GM23338 (cell line): ENCODE results near the gene FAM227A. TPM values are rescaled to one million over a fixed set of nuclear protein-coding genes. Genes with fewer than 3 reads are reported as not detected.

ENCODE experiments used
- ATAC-seq: fragments of 200-7000 bp; cut with Tn5 transposase; 3 replicates; pipeline ENCODE4 v1.9.1; 2020
- DNase-seq: peaks from one replicate; pipeline ENCODE4 v3.0.0-alpha.2; 2015; ENCODE audit warnings: low spot score
- H2AFZ ChIP-seq: fragments of 200-600 bp; sonication (generic); 2 replicates; pipeline ENCODE4 v1.8.0; 2016; ENCODE audit warnings: antibody characterized with exemption, mild to moderate bottlenecking, moderate library complexity
- H3F3A ChIP-seq: fragments of 200-600 bp; sonication (generic); replicated peaks from 2 replicates; pipeline ENCODE4 v1.8.0; 2017; ENCODE audit warnings: antibody characterized with exemption, mixed run types, low read depth
- H3K27ac ChIP-seq: fragments of 200-600 bp; sonication (generic); 2 replicates; pipeline ENCODE4 v1.6.1; 2016; ENCODE audit warnings: low read depth
- H3K27me3 ChIP-seq: fragments of 200-600 bp; sonication (generic); 2 replicates; pipeline ENCODE4 v1.8.0; 2016; ENCODE audit warnings: mild to moderate bottlenecking, mixed run types, moderate library complexity; ENCODE audit not compliant: insufficient read depth
- H3K36me3 ChIP-seq: fragments of 200-600 bp; sonication (generic); 2 replicates; pipeline ENCODE4 v1.8.0; 2016; ENCODE audit warnings: mild to moderate bottlenecking; ENCODE audit not compliant: insufficient read depth
- H3K4me1 ChIP-seq: fragments of 200-600 bp; sonication (generic); 2 replicates; pipeline ENCODE4 v1.8.0; 2016; ENCODE audit warnings: mild to moderate bottlenecking, moderate library complexity; ENCODE audit not compliant: insufficient read depth
- H3K4me2 ChIP-seq: fragments of 200-600 bp; sonication (generic); 2 replicates; pipeline ENCODE4 v1.7.1; 2017; ENCODE audit warnings: mixed run types
- H3K4me3 ChIP-seq: fragments of 200-600 bp; sonication (generic); 2 replicates; pipeline ENCODE4 v1.6.1; 2016; ENCODE audit warnings: mixed run types
- H3K79me2 ChIP-seq: fragments of 200-600 bp; sonication (generic); replicated peaks from 2 replicates; pipeline ENCODE4 v1.8.0; 2017; ENCODE audit warnings: mild to moderate bottlenecking; ENCODE audit not compliant: insufficient read depth
- H3K9me2 ChIP-seq: fragments of 200-600 bp; sonication (generic); 2 replicates; pipeline ENCODE4 v1.8.0; 2017; ENCODE audit not compliant: insufficient read depth
- H4K20me1 ChIP-seq: fragments of 200-600 bp; sonication (generic); replicated peaks from 2 replicates; pipeline ENCODE4 v1.8.0; 2017; ENCODE audit warnings: mild to moderate bottlenecking; ENCODE audit not compliant: insufficient read depth
- H3K27ac Mint-ChIP-seq: 2 replicates; pipeline ENCODE4 v1.8.0; 2020; ENCODE audit warnings: inconsistent platforms, mild to moderate bottlenecking, moderate library complexity, mixed read lengths
- H3K27me3 Mint-ChIP-seq: 3 replicates; pipeline ENCODE4 v1.8.0; 2022; ENCODE audit warnings: low read depth, mild to moderate bottlenecking, moderate library complexity, mixed read lengths, inconsistent platforms; ENCODE audit not compliant: insufficient read depth, poor library complexity
- H3K36me3 Mint-ChIP-seq: 3 replicates; pipeline ENCODE4 v1.8.0; 2021; ENCODE audit warnings: low read depth, mild to moderate bottlenecking, inconsistent platforms, moderate library complexity, mixed read lengths
- H3K4me1 Mint-ChIP-seq: 3 replicates; pipeline ENCODE4 v1.8.0; 2020; ENCODE audit warnings: mild to moderate bottlenecking, inconsistent platforms, mixed read lengths
- H3K4me3 Mint-ChIP-seq: 3 replicates; pipeline ENCODE4 v1.8.0; 2021; ENCODE audit warnings: moderate library complexity, mild to moderate bottlenecking, inconsistent platforms, mixed read lengths
- H3K9me3 Mint-ChIP-seq: 3 replicates; pipeline ENCODE4 v1.8.0; 2020; ENCODE audit warnings: moderate library complexity, mild to moderate bottlenecking, inconsistent platforms, mixed read lengths
- EZH2phosphoT487 ChIP-seq: fragments of 200-600 bp; sonication (generic); IDR thresholded peaks from one replicate; pipeline ENCODE4 v1.8.1; 2018; ENCODE audit warnings: antibody characterized with exemption; ENCODE audit not compliant: unreplicated experiment
- JUNB ChIP-seq: IDR thresholded peaks from one replicate; pipeline ENCODE4 v1.6.1; 2016; ENCODE audit warnings: antibody characterized with exemption; ENCODE audit not compliant: unreplicated experiment
- NANOG ChIP-seq: IDR thresholded peaks from 2 replicates; pipeline ENCODE4 v1.6.1; 2016; ENCODE audit warnings: antibody characterized with exemption, borderline replicate concordance
- STAT1 ChIP-seq: IDR thresholded peaks from one replicate; pipeline ENCODE4 v1.6.1; 2016; ENCODE audit warnings: antibody characterized with exemption; ENCODE audit not compliant: unreplicated experiment
- ZNF114 ChIP-seq: fragments of 250-450 bp; sonication (Bioruptor Pico); IDR thresholded peaks from 2 replicates; pipeline ENCODE4 v1.5.0; 2020; ENCODE audit warnings: mild to moderate bottlenecking, moderate library complexity
- ZNF462 ChIP-seq: fragments of 250-450 bp; sonication (Bioruptor Pico); IDR thresholded peaks from 2 replicates; pipeline ENCODE4 v1.5.0; 2020; ENCODE audit warnings: mild to moderate bottlenecking, moderate library complexity
- polyA plus RNA-seq: library from polyadenylated mRNA; unstranded; fragments of >200 nt; fragmentation: Nextera tagmentation; extraction: Ambion mirVana; gene quantifications from 2 replicates; pipeline ENCODE4 v1.2.1, GENCODE V29; 2016
- total RNA-seq: library from RNA; depleted of rRNA; stranded (reverse); fragments of >200 nt; shearing (Covaris generic); gene quantifications from 2 replicates; pipeline ENCODE4 v1.2.3, GENCODE V29; 2014
- TF ChIP-seq, protein P1 (sequence below), 2 experiments: fragments of 200-600 bp in 1 of 2; sonication (generic) in 1 of 2; conservative IDR thresholded peaks; 2 replicates each; pipeline versions ENCODE4 v1.5.1 to v1.6.1; 2016 to 2017; ENCODE audit warnings: antibody characterized with exemption in 2 of 2, low read depth in 2 of 2, mild to moderate bottlenecking in 2 of 2, moderate library complexity in 1 of 2
- TF ChIP-seq, protein P2 (sequence below): IDR thresholded peaks from 2 replicates; pipeline ENCODE4 v1.6.1; 2016; ENCODE audit warnings: antibody characterized with exemption

Gene FAM227A
- total and polyA plus RNA-seq, 2 experiments from 2014 or later, result 5.8 to 11.0 TPM

DNA sequence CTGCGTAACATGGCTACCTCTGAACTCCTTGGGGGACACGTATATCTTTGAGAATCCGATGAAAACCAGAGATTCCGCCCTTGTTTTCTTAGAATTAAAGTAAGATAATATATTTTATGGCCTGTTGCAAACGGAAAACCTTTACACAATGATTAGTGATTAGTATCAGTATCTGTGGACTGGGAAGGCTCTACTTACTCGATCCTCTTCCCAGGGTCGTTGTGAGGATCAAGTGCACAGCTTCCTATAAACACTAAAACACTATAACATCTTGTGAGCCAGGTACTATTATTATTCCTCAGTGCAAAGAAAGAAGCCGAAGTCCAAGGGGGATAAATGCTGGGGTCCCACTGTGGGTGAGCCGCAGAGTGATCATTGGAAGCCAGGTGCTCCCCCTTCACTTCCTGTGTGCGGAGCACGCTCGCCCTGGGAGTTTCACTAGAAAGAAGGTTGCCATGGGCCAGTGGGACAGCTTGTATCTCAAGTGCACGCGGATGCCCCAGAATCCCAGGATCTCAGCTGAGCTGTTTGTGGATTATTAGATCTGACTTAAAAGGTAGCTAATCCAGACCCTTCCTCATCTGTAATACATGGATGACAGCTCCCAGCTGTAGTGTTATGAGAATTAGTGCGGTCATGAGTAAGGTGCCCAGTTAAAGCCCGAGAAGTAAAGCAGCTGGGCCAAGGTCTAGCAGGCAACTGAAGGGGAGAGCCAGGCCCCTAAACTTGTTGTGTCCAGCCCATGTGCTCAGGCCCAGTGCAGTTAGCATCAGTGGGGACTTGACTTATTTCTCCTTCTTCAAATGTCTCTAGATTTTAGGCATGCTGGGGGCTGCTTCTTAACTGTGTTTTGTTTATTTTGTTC lies 1.1 kb upstream of the FAM227A start (continued):
- no peak for TF ChIP-seq NANOG
- TF ChIP-seq, protein P1, sequence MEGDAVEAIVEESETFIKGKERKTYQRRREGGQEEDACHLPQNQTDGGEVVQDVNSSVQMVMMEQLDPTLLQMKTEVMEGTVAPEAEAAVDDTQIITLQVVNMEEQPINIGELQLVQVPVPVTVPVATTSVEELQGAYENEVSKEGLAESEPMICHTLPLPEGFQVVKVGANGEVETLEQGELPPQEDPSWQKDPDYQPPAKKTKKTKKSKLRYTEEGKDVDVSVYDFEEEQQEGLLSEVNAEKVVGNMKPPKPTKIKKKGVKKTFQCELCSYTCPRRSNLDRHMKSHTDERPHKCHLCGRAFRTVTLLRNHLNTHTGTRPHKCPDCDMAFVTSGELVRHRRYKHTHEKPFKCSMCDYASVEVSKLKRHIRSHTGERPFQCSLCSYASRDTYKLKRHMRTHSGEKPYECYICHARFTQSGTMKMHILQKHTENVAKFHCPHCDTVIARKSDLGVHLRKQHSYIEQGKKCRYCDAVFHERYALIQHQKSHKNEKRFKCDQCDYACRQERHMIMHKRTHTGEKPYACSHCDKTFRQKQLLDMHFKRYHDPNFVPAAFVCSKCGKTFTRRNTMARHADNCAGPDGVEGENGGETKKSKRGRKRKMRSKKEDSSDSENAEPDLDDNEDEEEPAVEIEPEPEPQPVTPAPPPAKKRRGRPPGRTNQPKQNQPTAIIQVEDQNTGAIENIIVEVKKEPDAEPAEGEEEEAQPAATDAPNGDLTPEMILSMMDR (conservative IDR thresholded peaks at IDR 0.05; ENCODE audit: low read depth in 2 of 2), result no peak
- no peak for TF ChIP-seq JUNB

DNA sequence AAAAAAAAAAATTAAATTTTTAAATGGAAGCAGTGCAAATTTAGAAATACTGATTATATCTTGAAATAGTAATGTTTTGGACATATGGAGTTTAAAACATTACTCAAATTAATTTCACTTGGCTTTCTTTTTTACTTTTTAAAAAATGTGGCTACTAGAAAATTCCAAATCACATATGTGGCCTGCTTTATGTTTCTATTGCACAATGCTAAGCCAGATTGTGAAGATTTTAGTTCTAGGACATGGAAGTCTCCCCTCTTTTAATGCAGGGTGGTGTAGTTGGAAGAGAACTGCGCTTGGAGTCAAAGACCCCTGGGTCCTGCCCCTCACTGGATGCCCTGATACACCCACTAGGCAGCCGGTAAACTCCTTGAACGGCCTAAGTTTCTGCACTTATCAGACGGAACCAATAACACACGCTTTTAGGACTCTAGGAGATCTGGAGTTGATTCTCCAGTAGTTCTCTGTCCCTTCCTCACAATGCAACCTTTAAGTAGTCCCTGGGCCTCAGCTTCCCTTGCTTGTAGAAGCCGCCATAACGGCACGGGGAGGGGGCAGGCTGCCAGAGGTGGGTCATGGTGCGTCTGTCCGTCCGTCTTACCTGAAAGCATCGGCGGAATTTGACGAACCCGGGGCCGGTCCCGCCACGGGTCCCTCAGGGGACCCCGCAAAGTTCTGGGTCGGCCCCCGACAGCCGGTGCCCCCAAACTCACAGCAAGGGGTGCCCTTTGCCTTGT lies 505 bp downstream of the FAM227A start:
- peaks cover 16% of the 10 kb centered on the region for H3K36me3 Mint-ChIP-seq
- Histone ChIP-seq H3K4me2 (peak overlapping the region; percentile 99), H3K36me3 (no peaks in the 10 kb centered on the region), H4K20me1 (no peaks in the 10 kb centered on the region; the same call in 1 of the 2 replicates), H3K9me2 (no peaks in the 10 kb centered on the region), H3K27me3 (no peaks in the 10 kb centered on the region), H3K79me2 (0 out of 2 replicates have a peak, but pooled peaks cover 4% of the 10 kb centered on the region), H3K4me3 (peak overlapping the region; percentile 74), H2AFZ (peak overlapping the region; percentile 49), H3K27ac (peak overlapping the region; percentile 20; the same call in 1 of the 2 replicates), H3F3A (no peaks in the 10 kb centered on the region), H3K4me1 (peaks cover 5% of the 10 kb centered on the region)
- no peak for TF ChIP-seq STAT1
- TF ChIP-seq ZNF114 (CRISPR knock-in tag), result no peak
- TF ChIP-seq, protein P2, sequence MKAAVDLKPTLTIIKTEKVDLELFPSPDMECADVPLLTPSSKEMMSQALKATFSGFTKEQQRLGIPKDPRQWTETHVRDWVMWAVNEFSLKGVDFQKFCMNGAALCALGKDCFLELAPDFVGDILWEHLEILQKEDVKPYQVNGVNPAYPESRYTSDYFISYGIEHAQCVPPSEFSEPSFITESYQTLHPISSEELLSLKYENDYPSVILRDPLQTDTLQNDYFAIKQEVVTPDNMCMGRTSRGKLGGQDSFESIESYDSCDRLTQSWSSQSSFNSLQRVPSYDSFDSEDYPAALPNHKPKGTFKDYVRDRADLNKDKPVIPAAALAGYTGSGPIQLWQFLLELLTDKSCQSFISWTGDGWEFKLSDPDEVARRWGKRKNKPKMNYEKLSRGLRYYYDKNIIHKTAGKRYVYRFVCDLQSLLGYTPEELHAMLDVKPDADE, result no peak
- TF ChIP-seq EZH2phosphoT487, result no peak
- TF ChIP-seq JUNB, result no peak
- no peak for TF ChIP-seq NANOG
- peak overlapping the region; percentile 91 for H3K4me3 Mint-ChIP-seq
- DNase-seq, result no peak
- H3K27ac Mint-ChIP-seq, result peak overlapping the region; percentile 99
- peaks cover 8% of the 10 kb centered on the region; the same call in 2 of the 3 replicates for H3K9me3 Mint-ChIP-seq
- peaks cover 8% of the 10 kb centered on the region for H3K4me1 Mint-ChIP-seq
- peaks cover 6% of the 10 kb centered on the region for H3K27me3 Mint-ChIP-seq
- ATAC-seq, result peak; percentile 63

GRCh38 chr22:38653741-38654140 lies 2.5 kb downstream of the FAM227A start:
- Mint-ChIP-seq H3K27ac (no peak overlapping the region), H3K36me3 (peaks cover 24% of the 10 kb centered on the region), H3K4me1 (peaks cover 8% of the 10 kb centered on the region), H3K9me3 (peaks cover 8% of the 10 kb centered on the region; the same call in 2 of the 3 replicates), H3K4me3 (no peak overlapping the region; the same call in 2 of the 3 replicates), H3K27me3 (peaks cover 5% of the 10 kb centered on the region)
- 0 out of 2 replicates have a peak, but pooled peaks cover 4% of the 10 kb centered on the region for H3K79me2 ChIP-seq
- H3K4me1 ChIP-seq, result peaks cover 5% of the 10 kb centered on the region
- H3K27me3 ChIP-seq, result no peaks in the 10 kb centered on the region
- no peaks in the 10 kb centered on the region for H3K9me2 ChIP-seq
- no peak overlapping the region for H2AFZ ChIP-seq
- DNase-seq (no peak), ATAC-seq (no peak)
- H3K27ac ChIP-seq, result no peak overlapping the region
- no peak overlapping the region for H3K4me3 ChIP-seq
- no peaks in the 10 kb centered on the region for H3F3A ChIP-seq
- H3K36me3 ChIP-seq, result no peaks in the 10 kb centered on the region
- H4K20me1 ChIP-seq, result no peaks in the 10 kb centered on the region; the same call in 1 of the 2 replicates
- H3K4me2 ChIP-seq, result no peak overlapping the region
- TF ChIP-seq ZNF462 (CRISPR knock-in tag), result no peak
